ENCODE measurements around the gene CHRM4. TPM values are rescaled to one million over a fixed set of nuclear protein-coding genes. Genes with fewer than 3 reads are reported as not detected.

CHRM4 gene
- total RNA-seq, 1 donor: not detected

DNA sequence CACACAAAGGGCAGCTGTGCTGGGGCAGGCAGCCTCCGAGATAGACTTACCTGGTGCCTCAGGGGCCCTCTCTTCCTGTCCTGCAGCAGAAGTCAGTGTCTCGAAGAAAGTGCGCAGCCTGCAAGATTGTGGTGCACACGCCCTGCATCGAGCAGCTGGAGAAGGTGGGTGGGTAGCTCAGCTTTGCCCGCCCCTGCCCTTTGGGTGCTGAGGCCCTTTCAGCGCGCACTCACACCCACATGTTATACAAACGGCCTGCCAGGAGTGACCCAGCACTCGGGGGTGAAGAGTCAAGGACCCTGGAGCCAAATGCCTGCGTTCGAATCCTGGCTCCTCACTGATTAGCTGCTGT, 23.7 kb downstream of the CHRM4 start:
- H3K4me3 ChIP-seq (ENCODE audit: low read depth, low read length): no peak overlapping the region
- TF ChIP-seq, protein P1, sequence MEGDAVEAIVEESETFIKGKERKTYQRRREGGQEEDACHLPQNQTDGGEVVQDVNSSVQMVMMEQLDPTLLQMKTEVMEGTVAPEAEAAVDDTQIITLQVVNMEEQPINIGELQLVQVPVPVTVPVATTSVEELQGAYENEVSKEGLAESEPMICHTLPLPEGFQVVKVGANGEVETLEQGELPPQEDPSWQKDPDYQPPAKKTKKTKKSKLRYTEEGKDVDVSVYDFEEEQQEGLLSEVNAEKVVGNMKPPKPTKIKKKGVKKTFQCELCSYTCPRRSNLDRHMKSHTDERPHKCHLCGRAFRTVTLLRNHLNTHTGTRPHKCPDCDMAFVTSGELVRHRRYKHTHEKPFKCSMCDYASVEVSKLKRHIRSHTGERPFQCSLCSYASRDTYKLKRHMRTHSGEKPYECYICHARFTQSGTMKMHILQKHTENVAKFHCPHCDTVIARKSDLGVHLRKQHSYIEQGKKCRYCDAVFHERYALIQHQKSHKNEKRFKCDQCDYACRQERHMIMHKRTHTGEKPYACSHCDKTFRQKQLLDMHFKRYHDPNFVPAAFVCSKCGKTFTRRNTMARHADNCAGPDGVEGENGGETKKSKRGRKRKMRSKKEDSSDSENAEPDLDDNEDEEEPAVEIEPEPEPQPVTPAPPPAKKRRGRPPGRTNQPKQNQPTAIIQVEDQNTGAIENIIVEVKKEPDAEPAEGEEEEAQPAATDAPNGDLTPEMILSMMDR (IDR thresholded peaks at IDR 0.05; ENCODE audit: insufficient read depth, low read length): no peak
- no peak for DNase-seq (ENCODE audit: low read depth)

DNA sequence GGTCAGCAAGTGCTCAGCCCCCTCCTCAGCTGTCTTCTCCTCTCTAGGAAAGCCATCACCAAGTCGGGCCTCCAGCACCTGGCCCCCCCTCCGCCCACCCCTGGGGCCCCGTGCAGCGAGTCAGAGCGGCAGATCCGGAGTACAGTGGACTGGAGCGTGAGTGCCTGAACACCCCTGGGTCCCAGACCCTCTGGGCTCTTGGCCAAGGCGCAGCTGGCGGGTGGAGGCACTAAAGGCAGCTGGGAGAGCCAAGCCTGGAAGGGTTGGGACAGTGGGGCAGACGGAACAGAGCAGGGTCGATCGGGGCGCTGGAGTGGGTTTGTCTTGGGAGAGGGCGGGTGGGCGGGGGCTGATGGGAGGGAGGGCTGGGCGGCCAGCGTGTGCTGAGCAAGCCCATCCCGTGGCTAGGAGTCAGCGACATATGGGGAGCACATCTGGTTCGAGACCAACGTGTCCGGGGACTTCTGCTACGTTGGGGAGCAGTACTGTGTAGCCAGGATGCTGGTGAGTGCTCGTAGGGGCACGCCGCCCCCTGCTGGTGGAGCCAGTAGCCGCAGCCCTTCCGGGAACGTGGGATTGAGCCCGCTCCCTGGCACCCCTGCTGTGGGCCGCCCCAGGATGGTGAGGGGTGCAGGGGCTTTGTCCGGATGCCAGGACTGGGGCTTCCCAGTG, 24.2 kb downstream of the CHRM4 start:
- peak; percentile 44 for DNase-seq (ENCODE audit: low read depth)
- TF ChIP-seq, protein P1 (IDR thresholded peaks at IDR 0.05; ENCODE audit: insufficient read depth, low read length): peak; percentile 82
- H3K4me3 ChIP-seq (ENCODE audit: low read depth, low read length): no peak overlapping the region

DNA sequence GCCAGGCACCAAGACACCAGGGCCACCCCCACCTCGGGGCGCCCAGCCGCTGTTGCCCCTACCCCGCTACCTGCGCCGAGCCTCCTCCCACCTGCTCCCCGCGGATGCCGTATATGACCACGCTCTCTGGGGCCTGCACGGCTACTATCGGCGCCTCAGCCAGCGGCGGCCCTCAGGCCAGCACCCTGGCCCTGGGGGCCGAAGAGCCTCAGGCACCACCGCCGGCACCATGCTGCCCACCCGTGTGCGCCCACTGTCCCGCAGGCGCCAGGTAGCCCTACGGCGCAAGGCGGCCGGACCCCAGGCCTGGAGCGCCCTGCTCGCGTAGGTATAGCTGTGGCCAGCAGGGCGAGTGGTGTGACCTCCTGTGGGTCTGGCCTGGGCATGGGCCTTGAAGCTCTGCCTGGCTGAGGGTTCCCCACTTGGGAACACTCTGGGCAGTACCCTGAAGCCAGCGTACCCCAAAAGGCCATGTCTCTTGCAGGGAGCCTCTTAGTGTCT, 24.9 kb downstream of the CHRM4 start:
- no peak overlapping the region for H3K4me3 ChIP-seq (ENCODE audit: low read depth, low read length)
- TF ChIP-seq, protein P1 (IDR thresholded peaks at IDR 0.05; ENCODE audit: insufficient read depth, low read length): no peak
- no peak for DNase-seq (ENCODE audit: low read depth)

DNA sequence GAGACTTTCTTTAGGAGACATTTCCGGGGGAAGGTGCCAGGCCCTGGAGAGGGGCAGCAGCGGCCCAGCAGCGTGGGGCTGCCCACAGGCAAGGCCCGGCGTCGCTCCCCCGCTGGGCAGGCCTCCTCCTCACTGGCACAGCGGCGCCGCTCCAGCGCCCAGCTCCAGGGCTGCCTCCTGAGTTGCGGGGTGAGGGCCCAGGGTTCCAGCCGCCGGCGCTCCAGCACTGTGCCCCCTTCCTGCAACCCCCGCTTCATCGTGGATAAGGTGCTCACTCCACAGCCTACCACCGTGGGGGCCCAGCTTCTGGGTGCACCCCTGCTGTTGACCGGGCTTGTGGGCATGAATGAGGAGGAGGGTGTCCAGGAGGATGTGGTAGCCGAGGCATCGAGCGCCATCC, 25.3 kb downstream of the CHRM4 start:
- TF ChIP-seq, protein P1 (IDR thresholded peaks at IDR 0.05; ENCODE audit: insufficient read depth, low read length): no peak
- no peak for DNase-seq (ENCODE audit: low read depth)
- no peak overlapping the region for H3K4me3 ChIP-seq (ENCODE audit: low read depth, low read length)

DNA sequence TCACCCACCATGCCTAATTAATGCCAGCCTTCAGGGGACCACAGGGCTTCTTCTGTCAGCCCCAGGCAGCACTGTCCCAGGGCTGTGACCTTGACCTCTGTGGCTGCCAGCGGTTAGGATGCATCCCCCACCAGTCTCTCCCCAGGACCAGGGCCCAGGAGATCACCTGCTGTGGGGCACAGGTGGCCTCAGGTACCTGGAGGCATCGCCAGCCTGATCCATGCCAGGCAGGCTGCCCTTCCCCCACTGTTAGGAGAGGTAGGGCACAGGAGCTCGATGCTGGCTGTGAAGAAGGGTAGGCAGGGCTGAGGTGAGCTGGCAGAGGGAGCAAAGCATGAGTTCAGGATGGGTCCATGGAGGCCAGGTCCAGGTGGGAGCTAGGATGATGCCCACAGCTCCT, 26.8 kb downstream of the CHRM4 start:
- no peak overlapping the region for H3K4me3 ChIP-seq (ENCODE audit: low read depth, low read length)
- TF ChIP-seq, protein P1 (IDR thresholded peaks at IDR 0.05; ENCODE audit: insufficient read depth, low read length): no peak
- DNase-seq (ENCODE audit: low read depth): no peak

DNA sequence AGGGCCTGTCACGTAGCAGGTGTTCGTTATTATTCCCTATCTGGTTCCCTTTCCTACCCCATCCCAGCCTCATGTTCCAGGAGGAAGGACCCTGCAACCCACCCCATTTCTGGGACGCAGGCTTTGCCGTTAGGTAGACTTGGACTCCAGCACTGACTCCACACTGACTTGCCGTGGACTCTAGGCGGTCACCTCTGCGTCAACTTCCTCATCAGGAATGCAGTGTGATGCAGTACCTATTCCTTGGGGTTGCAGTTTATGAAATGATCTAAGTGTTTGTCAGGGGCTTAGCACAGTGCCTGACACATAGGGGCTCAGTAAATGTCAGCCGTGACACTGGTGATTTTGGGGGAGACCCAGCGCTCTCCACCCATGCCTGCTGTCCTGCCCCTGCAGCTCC, 27.5 kb downstream of the CHRM4 start:
- no peak for DNase-seq (ENCODE audit: low read depth)
- no peak overlapping the region for H3K4me3 ChIP-seq (ENCODE audit: low read depth, low read length)
- TF ChIP-seq, protein P1 (IDR thresholded peaks at IDR 0.05; ENCODE audit: insufficient read depth, low read length): no peak

All from fibroblast of the aortic adventitia (primary cell).